HFFc6 (cell line): ENCODE measurements around the gene FAM20C. TPM values are rescaled to one million over a fixed set of nuclear protein-coding genes. Genes with fewer than 3 reads are reported as not detected.

Experiments used
- DNase-seq: peaks from one replicate; pipeline ENCODE4 v3.0.0-alpha.2; 2018
- H3K27ac Mint-ChIP-seq: 2 replicates; pipeline ENCODE4 v1.8.0; 2020; ENCODE audit warnings: mild to moderate bottlenecking, mixed read lengths
- H3K27me3 Mint-ChIP-seq: 2 replicates; pipeline ENCODE4 v1.8.0; 2021; ENCODE audit warnings: mild to moderate bottlenecking, moderate library complexity, mixed read lengths; ENCODE audit not compliant: insufficient read depth
- H3K36me3 Mint-ChIP-seq: 2 replicates; pipeline ENCODE4 v1.8.0; 2021; ENCODE audit warnings: low read depth, mixed read lengths
- H3K4me1 Mint-ChIP-seq: 2 replicates; pipeline ENCODE4 v1.8.0; 2020; ENCODE audit warnings: low read depth, mixed read lengths
- H3K4me3 Mint-ChIP-seq: 2 replicates; pipeline ENCODE4 v1.8.0; 2020; ENCODE audit warnings: mild to moderate bottlenecking, moderate library complexity, mixed read lengths
- H3K9me3 Mint-ChIP-seq: 2 replicates; pipeline ENCODE4 v1.8.0; 2020; ENCODE audit warnings: mild to moderate bottlenecking, mixed read lengths
- total RNA-seq, 6 experiments: library from RNA; stranded (reverse); fragmentation: NEBNext Ultra II Directional; extraction: Animal tissue kit (Norgen Biotek cat#: 25700); gene quantifications; 2 replicates in 1 of 6; 3 replicates in 5 of 6; pipeline ENCODE4 v1.2.3, GENCODE V29; 2021
- TF ChIP-seq, protein P1 (sequence below): fragments of 200-600 bp; sonication (generic); IDR thresholded peaks from 2 replicates; pipeline ENCODE4 v1.5.0; 2021; ENCODE audit warnings: antibody characterized with exemption, mild to moderate bottlenecking

FAM20C gene
- total RNA-seq, 6 experiments from 2014 or later: 22.2 to 31.1 (median 23.2) TPM

DNA sequence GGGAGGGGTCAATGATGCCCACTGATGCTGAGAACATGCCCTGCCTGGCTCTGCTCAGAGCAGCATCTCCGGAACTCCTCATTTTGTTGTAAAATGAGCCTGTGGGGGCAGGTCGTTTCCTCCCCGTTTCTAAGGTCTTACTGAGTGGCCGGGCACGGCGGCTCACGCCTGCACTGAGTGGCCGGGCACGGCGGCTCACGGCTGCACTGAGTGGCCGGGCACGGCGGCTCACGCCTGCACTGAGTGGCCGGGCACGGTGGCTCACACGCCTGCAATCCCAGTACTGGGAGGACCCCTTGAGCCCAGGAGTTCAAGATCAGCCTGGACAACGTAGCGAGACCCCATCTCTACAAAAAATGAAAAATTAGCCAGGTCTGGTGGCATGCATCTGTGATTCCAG is 58.6 kb downstream of the FAM20C start:
- DNase-seq: no peak
- Mint-ChIP-seq H3K9me3 (no peaks in the 10 kb centered on the region; the same call in 1 of the 2 replicates), H3K4me1 (no peaks in the 10 kb centered on the region), H3K4me3 (no peak overlapping the region), H3K27ac (no peak overlapping the region), H3K36me3 (peaks cover 11% of the 10 kb centered on the region), H3K27me3 (peaks cover 5% of the 10 kb centered on the region)
- TF ChIP-seq, protein P1, sequence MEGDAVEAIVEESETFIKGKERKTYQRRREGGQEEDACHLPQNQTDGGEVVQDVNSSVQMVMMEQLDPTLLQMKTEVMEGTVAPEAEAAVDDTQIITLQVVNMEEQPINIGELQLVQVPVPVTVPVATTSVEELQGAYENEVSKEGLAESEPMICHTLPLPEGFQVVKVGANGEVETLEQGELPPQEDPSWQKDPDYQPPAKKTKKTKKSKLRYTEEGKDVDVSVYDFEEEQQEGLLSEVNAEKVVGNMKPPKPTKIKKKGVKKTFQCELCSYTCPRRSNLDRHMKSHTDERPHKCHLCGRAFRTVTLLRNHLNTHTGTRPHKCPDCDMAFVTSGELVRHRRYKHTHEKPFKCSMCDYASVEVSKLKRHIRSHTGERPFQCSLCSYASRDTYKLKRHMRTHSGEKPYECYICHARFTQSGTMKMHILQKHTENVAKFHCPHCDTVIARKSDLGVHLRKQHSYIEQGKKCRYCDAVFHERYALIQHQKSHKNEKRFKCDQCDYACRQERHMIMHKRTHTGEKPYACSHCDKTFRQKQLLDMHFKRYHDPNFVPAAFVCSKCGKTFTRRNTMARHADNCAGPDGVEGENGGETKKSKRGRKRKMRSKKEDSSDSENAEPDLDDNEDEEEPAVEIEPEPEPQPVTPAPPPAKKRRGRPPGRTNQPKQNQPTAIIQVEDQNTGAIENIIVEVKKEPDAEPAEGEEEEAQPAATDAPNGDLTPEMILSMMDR: no peak

DNA sequence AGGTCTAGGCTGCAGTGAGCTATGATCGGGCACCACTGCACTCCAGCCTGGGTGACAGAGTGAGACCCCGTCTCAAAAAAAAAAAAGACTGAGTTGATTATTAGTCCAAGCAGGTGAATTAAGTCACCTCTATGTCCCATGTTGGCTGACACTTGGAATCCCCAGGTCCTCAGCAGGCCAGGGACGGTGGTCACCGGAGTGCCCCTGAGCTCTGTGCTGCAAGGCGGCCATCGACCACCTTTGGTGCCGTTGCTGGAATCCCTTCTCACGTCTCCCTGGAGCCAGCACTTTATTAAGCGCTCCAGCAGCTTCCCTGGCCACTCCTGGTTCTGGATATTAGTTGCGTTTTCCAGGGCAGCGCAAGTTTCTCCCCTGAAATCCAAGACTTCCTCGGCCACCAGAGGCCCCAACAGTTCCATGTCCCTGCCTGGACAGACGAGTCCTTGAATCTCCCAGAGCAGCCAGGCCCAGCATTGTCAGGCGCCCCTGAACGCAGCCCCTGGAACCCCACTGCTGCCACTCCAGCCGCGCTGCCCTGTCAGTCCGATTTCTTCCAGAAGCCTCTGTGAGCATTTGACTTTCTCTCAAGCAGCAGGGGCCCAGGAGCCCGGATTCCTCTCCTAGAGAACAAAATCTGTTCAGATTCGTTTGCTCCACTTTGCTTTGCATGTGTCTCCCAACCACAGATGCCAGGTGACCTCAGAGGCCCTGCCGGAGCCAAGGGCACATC is 59.2 kb downstream of the FAM20C start:
- Mint-ChIP-seq H3K4me3 (no peak overlapping the region), H3K4me1 (no peaks in the 10 kb centered on the region), H3K36me3 (peaks cover 11% of the 10 kb centered on the region), H3K27me3 (peaks cover 5% of the 10 kb centered on the region), H3K9me3 (no peaks in the 10 kb centered on the region; the same call in 1 of the 2 replicates), H3K27ac (no peak overlapping the region)
- no peak for DNase-seq
- TF ChIP-seq, protein P1: no peak

DNA sequence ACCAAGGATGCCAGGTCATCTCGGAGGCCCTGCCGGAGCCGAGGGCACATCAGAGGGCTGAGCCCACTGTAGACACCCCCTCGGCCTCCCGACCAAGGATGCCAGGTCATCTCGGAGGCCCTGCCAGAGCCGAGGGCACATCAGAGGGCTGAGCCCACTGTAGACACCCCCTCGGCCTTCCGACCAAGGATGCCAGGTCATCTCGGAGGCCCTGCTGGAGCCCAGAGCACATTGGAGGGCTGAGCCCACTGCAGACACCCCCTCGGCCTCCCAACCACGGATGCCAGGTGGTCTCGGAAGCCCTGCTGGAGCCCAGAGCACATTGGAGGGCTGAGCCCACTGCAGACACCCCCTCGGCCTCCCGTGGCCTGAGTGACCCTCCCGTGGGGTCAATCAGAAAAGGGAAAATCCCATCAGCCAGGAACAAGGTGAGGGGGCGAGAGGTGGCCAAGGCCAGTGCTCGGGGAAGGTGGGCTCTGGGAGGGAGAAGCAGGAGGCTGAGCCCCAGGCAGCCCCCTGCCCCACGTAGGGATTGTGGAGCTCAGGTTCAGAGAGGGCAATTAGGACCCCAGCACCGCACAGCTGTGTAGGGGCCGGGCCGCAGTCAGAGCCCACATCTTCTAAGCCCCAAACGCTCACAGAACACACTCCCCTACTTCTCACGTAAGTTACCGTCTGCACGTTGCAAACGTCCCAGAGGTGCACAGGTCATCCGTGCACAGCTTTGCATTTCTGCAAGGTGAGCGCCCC is 60.0 kb downstream of the FAM20C start:
- H3K4me3 Mint-ChIP-seq: no peak overlapping the region
- TF ChIP-seq, protein P1: no peak
- H3K4me1 Mint-ChIP-seq: no peaks in the 10 kb centered on the region
- no peak overlapping the region for H3K27ac Mint-ChIP-seq
- DNase-seq: no peak
- no peaks in the 10 kb centered on the region; the same call in 1 of the 2 replicates for H3K9me3 Mint-ChIP-seq
- peaks cover 11% of the 10 kb centered on the region for H3K36me3 Mint-ChIP-seq
- H3K27me3 Mint-ChIP-seq: peaks cover 5% of the 10 kb centered on the region

DNA sequence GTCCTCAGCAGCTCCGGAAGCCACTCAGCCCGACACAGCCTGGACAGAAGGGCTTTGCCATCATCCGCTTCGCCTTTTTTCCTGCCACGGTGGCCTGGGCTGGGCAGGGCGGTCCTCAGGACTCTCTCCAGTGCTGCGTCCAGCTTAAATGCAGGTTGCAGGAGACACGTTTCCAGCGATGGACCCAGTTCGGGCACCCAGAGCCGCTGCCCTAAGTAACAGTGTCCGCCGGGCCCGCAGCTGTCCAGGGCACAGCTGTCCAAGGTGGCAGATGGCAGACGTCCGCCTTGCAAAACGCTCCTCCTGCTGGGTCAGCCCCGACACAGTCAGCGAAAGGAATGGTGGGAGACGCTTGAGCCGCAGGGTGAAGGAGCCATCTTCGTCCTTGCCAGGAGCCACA is 60.6 kb downstream of the FAM20C start:
- H3K9me3 Mint-ChIP-seq: no peaks in the 10 kb centered on the region; the same call in 1 of the 2 replicates
- no peak for DNase-seq
- peaks cover 7% of the 10 kb centered on the region for H3K27me3 Mint-ChIP-seq
- TF ChIP-seq, protein P1: no peak
- H3K4me3 Mint-ChIP-seq: no peak overlapping the region
- no peaks in the 10 kb centered on the region for H3K4me1 Mint-ChIP-seq
- H3K36me3 Mint-ChIP-seq: peaks cover 11% of the 10 kb centered on the region
- H3K27ac Mint-ChIP-seq: no peak overlapping the region

DNA sequence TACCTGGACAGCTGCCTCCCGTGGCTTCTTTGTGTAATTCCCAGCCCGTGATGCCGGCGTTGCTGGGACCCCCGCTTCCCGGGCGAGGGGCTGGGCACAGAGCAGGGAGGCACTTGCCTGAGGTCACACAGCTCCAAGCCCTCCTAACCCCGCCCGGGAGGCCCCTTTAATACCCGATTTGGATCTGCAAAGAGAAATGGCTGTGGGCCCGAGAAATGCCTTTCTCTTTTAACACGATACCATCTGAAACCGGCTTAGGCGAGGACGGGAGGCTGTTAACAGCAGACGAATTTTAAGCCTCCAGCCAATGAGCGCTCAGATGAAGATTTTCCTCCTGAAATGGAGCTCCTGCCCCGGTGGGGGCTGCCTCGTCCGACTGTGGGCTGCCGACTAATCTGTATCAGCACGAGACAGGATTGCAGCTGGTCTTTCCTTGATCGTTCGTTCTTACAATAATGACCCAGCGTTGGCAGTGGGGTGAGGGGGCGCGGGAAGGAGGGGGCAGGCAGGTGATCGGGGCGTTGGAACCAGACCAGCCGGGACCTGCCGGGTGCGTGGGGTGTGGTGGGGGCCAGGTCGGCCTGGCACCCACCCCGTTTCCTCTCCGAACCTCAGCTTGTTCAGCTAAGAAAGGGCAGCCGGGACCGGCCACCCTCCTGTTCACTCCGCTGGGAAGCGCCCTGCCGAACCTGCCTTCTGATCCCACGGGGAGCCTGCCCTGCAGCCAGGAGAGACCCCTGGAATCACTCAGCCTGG is 61.4 kb downstream of the FAM20C start:
- Mint-ChIP-seq H3K27me3 (peaks cover 7% of the 10 kb centered on the region), H3K4me1 (no peaks in the 10 kb centered on the region), H3K27ac (no peak overlapping the region), H3K4me3 (no peak overlapping the region), H3K36me3 (peaks cover 11% of the 10 kb centered on the region), H3K9me3 (no peaks in the 10 kb centered on the region; the same call in 1 of the 2 replicates)
- no peak for DNase-seq
- TF ChIP-seq, protein P1: no peak
